ENCODE results near the gene TUFT1. TPM values are rescaled to one million over a fixed set of nuclear protein-coding genes. Genes with fewer than 3 reads are reported as not detected.
A peak's percentile ranks its signal among the peaks of the same experiment; 100 is the strongest.

TUFT1 gene
- total and polyA plus RNA-seq, 9 of the 15 experiments (the other 6 are each of a cell fraction or from before 2014, with no cell fraction given), result 0.54 to 2.0 (median 1.7) TPM

DNA sequence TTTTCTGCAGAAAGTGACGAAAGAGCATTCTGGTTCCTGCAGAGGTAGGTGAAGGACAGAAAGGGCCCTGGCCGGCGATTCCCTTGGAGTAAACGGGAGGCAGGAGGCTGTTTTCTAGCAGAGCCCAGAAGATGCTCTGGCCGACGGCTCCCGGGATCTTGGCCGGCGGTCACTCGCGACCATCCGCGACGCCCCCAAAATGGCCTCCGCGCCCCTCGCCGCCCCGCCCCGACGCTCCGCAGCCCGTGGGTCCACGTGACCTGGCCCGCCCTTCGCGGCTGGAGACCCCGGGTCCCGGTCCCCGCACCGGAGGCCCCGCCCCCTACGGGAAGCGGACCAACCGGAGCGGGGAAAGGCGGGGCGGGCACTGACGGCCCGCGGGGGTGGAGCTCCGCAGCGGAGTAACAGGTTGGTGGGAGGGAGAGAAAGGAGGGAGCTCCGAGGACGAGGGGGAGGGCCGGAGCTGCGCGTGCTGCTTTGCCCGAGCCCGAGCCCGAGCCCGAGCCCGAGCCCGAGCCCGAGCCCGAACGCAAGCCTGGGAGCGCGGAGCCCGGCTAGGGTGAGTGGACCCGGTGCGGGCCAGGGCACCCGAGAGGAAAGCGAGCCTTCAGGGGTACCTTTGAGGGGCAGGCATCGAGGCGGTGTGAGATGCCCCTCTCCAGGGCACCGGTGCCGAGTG, 29.0 kb upstream of the TUFT1 start, which contains the start of gene CGN (continued):
- peak; percentile 64 for TF ChIP-seq SP1 (CRISPR knock-in tag; IDR thresholded peaks at IDR 0.05)
- 0 out of 2 replicates have a peak, but pooled peaks have one; percentile 33 for TF ChIP-seq KAT7 (CRISPR knock-in tag; IDR thresholded peaks at IDR 0.05; ENCODE audit: borderline replicate concordance)
- TF ChIP-seq, protein P1, sequence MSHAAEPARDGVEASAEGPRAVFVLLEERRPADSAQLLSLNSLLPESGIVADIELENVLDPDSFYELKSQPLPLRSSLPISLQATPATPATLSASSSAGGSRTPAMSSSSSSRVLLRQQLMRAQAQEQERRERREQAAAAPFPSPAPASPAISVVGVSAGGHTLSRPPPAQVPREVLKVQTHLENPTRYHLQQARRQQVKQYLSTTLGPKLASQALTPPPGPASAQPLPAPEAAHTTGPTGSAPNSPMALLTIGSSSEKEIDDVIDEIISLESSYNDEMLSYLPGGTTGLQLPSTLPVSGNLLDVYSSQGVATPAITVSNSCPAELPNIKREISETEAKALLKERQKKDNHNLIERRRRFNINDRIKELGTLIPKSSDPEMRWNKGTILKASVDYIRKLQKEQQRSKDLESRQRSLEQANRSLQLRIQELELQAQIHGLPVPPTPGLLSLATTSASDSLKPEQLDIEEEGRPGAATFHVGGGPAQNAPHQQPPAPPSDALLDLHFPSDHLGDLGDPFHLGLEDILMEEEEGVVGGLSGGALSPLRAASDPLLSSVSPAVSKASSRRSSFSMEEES (CRISPR knock-in tag; IDR thresholded peaks at IDR 0.05), result no peak
- 0 out of 2 replicates have a peak, but pooled peaks have one; percentile 36 for TF ChIP-seq AFF4 (CRISPR knock-in tag; IDR thresholded peaks at IDR 0.05)
- 0 out of 2 replicates have a peak, but pooled peaks have one; percentile 61 for TF ChIP-seq TGIF2 (CRISPR knock-in tag; IDR thresholded peaks at IDR 0.05)
- TF ChIP-seq, protein P2, sequence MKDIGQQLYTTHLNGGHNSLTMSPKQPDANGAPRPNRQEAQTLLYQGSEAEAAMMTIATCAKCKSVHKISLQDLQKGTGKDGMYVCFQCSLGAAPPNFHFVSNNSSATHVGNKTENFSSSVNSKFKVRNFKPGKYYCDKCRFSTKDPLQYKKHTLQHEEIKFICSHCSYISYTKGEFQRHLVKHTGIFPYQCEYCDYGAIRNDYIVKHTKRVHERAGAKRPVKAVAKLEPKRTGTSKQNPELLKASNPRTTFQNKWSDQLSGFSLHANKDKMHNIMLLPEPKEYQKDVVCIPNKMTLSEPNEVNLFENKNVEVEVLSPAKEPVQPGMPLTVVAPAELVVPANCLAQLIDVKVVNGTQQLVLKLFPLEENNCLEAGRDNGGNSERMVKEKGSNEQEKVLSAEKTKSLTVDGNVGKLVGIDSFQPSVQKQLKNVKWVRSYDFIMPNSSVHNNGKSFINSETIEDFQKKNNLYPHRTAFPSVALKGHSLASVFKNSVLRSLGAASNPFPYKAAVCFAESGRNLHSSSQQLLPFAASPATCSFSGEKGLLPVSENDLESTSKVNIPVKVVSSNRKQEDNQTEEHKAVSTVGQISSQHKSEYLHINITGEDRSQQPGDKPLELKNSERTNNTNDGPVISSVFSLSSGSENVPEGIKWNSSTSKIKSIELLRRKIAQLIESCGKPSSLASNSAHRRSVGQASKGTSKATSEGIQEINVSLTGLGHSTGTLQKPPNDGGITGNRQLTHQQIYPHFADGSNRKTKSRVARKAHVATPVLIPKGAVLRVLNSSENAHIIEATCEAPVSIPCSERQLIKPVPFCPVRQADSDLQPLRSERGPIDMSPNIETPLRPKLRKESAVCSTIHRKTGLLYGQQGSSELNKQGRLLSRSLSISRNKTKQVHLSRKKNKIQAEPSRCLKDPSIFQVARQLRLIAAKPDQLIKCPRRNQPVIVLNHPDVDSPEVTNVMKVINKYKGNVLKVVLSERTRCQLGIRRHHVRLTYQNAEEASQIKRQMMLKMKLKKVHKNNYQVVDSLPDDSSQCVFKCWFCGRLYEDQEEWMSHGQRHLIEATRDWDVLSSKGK (CRISPR knock-in tag; IDR thresholded peaks at IDR 0.05), result no peak
- TF ChIP-seq MAFG (tag; conservative IDR thresholded peaks at IDR 0.05), result no peak
- peak in 1 of 2 experiments; percentile 58 for TF ChIP-seq MAZ (CRISPR knock-in tag; conservative IDR thresholded peaks at IDR 0.05 in 1 of 2, IDR thresholded peaks at IDR 0.05 in 1 of 2)
- no peak for TF ChIP-seq ZHX1 (conservative IDR thresholded peaks at IDR 0.05; ENCODE audit: low read length)

Data from K562 (cell line).